Activated CD8-positive, alpha-beta T cell treated with anti-CD3 and anti-CD28 coated beads, Interleukin-2, amount 10 ng/mL, durations not matched to agents 7 days and 5 days (primary cell): ENCODE results near the gene CHST4. TPM values are rescaled to one million over a fixed set of nuclear protein-coding genes. Genes with fewer than 3 reads are reported as not detected.
"Not testable (repeated sequence)": the region's sequence is repeated elsewhere in the genome, so short reads cannot be mapped to it uniquely, and the experiment has no call there.

Source experiments
- ATAC-seq: fragments of 150-1000 bp; cut with Tn5 transposase; one replicate; pipeline ENCODE4 v1.10.0; 2021; ENCODE audit warnings: moderate library complexity
- CTCF ChIA-PET: fragments of 350-600 bp; sonication (Branson Sonifier 250); formaldehyde crosslinking; loops from one replicate; lab custom pipeline; 2021; ENCODE audit warnings: antibody characterized with exemption; lab: Charles Lee
- POLR2A ChIA-PET: fragments of 350-600 bp; sonication (Branson Sonifier 250); formaldehyde crosslinking; loops from one replicate; lab custom pipeline; 2021; ENCODE audit warnings: antibody characterized with exemption; lab: Charles Lee
- DNase-seq: peaks from one replicate; pipeline ENCODE4 v3.0.0-alpha.2; 2020
- H3K27ac Mint-ChIP-seq: one replicate; pipeline ENCODE4 v1.8.0; 2021; ENCODE audit warnings: mild to moderate bottlenecking, mixed read lengths
- H3K27me3 Mint-ChIP-seq: one replicate; pipeline ENCODE4 v1.8.0; 2021; ENCODE audit warnings: low read depth, mixed read lengths
- H3K36me3 Mint-ChIP-seq: one replicate; pipeline ENCODE4 v1.8.0; 2021; ENCODE audit warnings: low read depth, mixed read lengths
- H3K4me1 Mint-ChIP-seq: one replicate; pipeline ENCODE4 v1.8.0; 2021; ENCODE audit warnings: low read depth, mixed read lengths
- H3K4me3 Mint-ChIP-seq: one replicate; pipeline ENCODE4 v1.8.0; 2021; ENCODE audit warnings: mild to moderate bottlenecking, mixed read lengths
- H3K9me3 Mint-ChIP-seq: one replicate; pipeline ENCODE4 v1.8.0; 2022; ENCODE audit warnings: mixed read lengths; ENCODE audit not compliant: insufficient read depth
- total RNA-seq, 2 experiments: library from RNA; stranded (reverse); gene quantifications; one replicate each; pipeline ENCODE4 v1.2.3, GENCODE V29; 2021

The CHST4 gene
- total RNA-seq, 2 experiments from 2014 or later, result not detected

DNA sequence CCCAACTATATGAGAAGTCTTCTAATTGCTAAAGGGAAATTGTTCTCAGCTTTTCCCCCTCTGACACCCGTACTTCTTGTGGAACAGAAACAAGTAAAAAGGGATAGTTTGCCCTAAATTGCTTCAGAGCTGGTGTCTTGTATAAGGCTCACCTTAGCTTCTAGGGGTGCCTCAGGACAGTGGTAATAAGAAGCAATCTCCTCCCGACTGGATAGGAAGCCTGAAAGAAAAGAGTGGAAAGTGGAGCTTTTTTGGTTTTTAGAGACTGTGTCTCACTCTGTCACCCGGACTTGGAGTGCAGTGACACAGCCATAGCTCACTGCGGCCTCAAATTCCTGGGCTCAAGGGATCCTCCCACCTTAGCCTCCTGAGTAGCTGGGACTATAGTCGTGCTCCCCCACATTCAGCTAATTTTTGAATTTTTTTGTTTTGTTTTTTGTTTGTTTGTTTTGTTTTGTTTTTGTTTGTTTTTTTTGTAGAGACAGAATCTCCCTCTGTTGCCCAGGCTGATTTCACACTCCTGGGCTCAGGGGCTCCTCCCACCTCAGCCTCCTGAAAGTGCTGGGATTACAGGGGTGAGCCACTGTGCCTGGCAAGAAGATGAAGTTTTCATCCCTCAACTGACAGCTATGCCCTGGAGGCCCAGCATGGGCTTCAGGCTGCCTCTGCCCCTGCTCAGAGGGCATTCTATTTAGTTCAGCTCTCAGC lies 47.3 kb downstream of the CHST4 start:
- POLR2A ChIA-PET, result no interaction called here
- CTCF ChIA-PET, result interaction anchor here (1.2 to 1.6 kb wide), 3 partner anchors 9 to 161 kb away, joined by 3 to 8 read pairs (median 3); no protein-coding TSS in a partner anchor
- peaks cover 18% of the 10 kb centered on the region for H3K27me3 Mint-ChIP-seq

GRCh38 chr16:71574702-71575101 lies 48.5 kb downstream of the CHST4 start:
- Mint-ChIP-seq H3K4me3 (no peak overlapping the region), H3K9me3 (no peaks in the 10 kb centered on the region), H3K27ac (no peak overlapping the region), H3K4me1 (no peaks in the 10 kb centered on the region), H3K36me3 (no peaks in the 10 kb centered on the region), H3K27me3 (peaks cover 18% of the 10 kb centered on the region)
- DNase-seq, result no peak
- CTCF ChIA-PET, result interaction anchor here (0.7 to 3.6 kb wide), 2 partner anchors 9 to 36 kb away, joined by 3 to 15 read pairs; no protein-coding TSS in a partner anchor
- ATAC-seq, result no peak
- POLR2A ChIA-PET, result no interaction called here

More for the DNA sequence above, 47.3 kb downstream of the CHST4 start:
- ATAC-seq, result no peak
- H3K4me1 Mint-ChIP-seq, result no peaks in the 10 kb centered on the region
- no peaks in the 10 kb centered on the region for H3K9me3 Mint-ChIP-seq
- no peaks in the 10 kb centered on the region for H3K36me3 Mint-ChIP-seq
- H3K4me3 Mint-ChIP-seq, result no peak overlapping the region
- no peak overlapping the region for H3K27ac Mint-ChIP-seq
- no peak for DNase-seq

- no peak within 1 kb of the TSS for H3K4me3 Mint-ChIP-seq
- CTCF ChIA-PET, result interaction anchor here (1.7 to 3.6 kb wide), 3 partner anchors 11 to 35 kb away, joined by 6 to 15 read pairs (median 6); no protein-coding TSS in a partner anchor
- H3K27me3 Mint-ChIP-seq, result peaks cover 16% of the 10 kb centered on the region
- no peak for ATAC-seq
- POLR2A ChIA-PET, result no interaction called here
- H3K9me3 Mint-ChIP-seq, result no peaks in the 10 kb centered on the region
- H3K36me3 Mint-ChIP-seq, result no peaks in the 10 kb centered on the region
- H3K27ac Mint-ChIP-seq, result no peak within 1 kb of the TSS
- DNase-seq, result no peak
- H3K4me1 Mint-ChIP-seq, result no peaks in the 10 kb centered on the region
These were observed 50.7 kb downstream of the CHST4 start, which contains the start of gene TAT for GRCh38 chr16:71576971-71577370. TSS of gene TAT (minus strand) at chr16:71577092. CDS start at chr16:71576415, 677 bp downstream.

- H3K36me3 Mint-ChIP-seq, H3K9me3 Mint-ChIP-seq, H3K4me1 Mint-ChIP-seq, H3K4me3 Mint-ChIP-seq, H3K27ac Mint-ChIP-seq, ATAC-seq, POLR2A ChIA-PET, DNase-seq: not testable (repeated sequence)
- H3K27me3 Mint-ChIP-seq, result peaks cover 20% of the 10 kb centered on the region
- CTCF ChIA-PET, result interaction anchor here (1.1 kb wide), 1 partner anchor 28 kb away, joined by 3 read pairs; no protein-coding TSS in a partner anchor
These were observed 56.3 kb downstream of the CHST4 start for GRCh38 chr16:71582553-71582848.

DNA sequence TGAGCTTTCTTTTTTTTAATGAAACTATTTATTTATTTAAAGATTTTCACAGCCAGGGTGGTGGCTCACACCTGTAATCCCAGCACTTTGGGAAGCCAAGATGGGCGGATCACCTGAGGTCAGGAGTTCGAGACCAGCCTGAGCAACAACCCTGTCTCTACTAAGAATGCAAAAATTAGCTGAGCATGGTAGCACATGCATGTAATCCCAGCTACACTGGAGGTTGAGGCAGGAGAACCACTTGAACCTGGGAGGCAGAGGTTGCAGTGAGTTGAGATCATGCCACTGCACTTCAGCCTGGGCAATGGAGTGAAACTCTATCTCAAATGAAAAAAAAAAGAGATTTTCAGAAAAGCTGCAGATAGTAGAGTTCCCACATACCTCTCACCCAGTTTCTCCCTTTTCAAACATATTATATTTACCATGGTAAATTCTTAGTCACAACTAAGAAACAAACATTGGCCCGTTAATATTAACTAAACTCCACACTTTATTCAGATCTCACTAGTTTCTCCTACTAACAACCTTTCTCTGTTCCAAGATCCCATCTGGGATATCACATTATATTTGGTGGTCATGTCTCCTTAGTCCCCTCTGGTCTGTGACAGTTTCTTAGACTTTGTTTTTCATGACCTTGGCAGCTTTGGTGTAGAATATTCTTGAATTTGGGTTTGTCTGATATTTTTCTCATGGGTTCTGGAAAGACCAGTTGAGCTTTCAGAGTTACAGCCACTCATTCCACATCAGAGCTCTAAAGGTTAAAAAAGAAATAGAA lies 58.5 kb downstream of the CHST4 start:
- Mint-ChIP-seq H3K27me3 (peaks cover 21% of the 10 kb centered on the region), H3K36me3 (no peaks in the 10 kb centered on the region), H3K27ac (no peak overlapping the region), H3K4me1 (no peaks in the 10 kb centered on the region), H3K4me3 (no peak overlapping the region), H3K9me3 (no peaks in the 10 kb centered on the region)
- ChIA-PET CTCF (interaction anchor here (1.1 to 3.6 kb wide), 3 partner anchors 10 to 26 kb away, joined by 3 to 15 read pairs (median 3); no protein-coding TSS in a partner anchor), POLR2A (no interaction called here)
- no peak for DNase-seq
- ATAC-seq, result no peak

GRCh38 chr16:71585318-71585703 lies 59.1 kb downstream of the CHST4 start:
- no peak overlapping the region for H3K27ac Mint-ChIP-seq
- H3K4me1 Mint-ChIP-seq, result no peaks in the 10 kb centered on the region
- no peak for DNase-seq
- H3K9me3 Mint-ChIP-seq, result no peaks in the 10 kb centered on the region
- H3K27me3 Mint-ChIP-seq, result peaks cover 21% of the 10 kb centered on the region
- no peaks in the 10 kb centered on the region for H3K36me3 Mint-ChIP-seq
- ChIA-PET CTCF (interaction anchor here (1.1 to 3.6 kb wide), 3 partner anchors 9 to 25 kb away, joined by 3 to 15 read pairs (median 3); no protein-coding TSS in a partner anchor), POLR2A (interaction anchor here (1.0 kb wide), 1 partner anchor 20 kb away, joined by 3 read pairs; no protein-coding TSS in a partner anchor)
- no peak for ATAC-seq
- H3K4me3 Mint-ChIP-seq, result no peak overlapping the region

Other genes starting within 250 kb of the CHST4 start
- gene CMTR2, start 237.0 kb upstream of the CHST4 start, total RNA-seq, result 10 to 100 TPM; 15.8 to 18.5 TPM
- gene CALB2, start 167.7 kb upstream of the CHST4 start, total RNA-seq, result not detected
- gene TLE7, start 84.4 kb upstream of the CHST4 start, total RNA-seq, result not detected
- gene ZNF23, start 64.2 kb upstream of the CHST4 start, total RNA-seq, result 1 to 10 TPM; 7.9 to 8.7 TPM
- 1 to 10 TPM; 2.7 TPM for gene ZNF19, start 37.1 kb upstream of the CHST4 start, total RNA-seq
- not detected for gene TAT, start 50.7 kb downstream of the CHST4 start, total RNA-seq
- not detected for gene MARVELD3, start 99.8 kb downstream of the CHST4 start, total RNA-seq
- 1 to 10 TPM; 4.7 to 5.0 TPM for gene PHLPP2, start 198.3 kb downstream of the CHST4 start, total RNA-seq